Lung (tissue), 12 donors: ENCODE data around the gene FHAD1. TPM values are rescaled to one million over a fixed set of nuclear protein-coding genes. Genes with fewer than 3 reads are reported as not detected.

Source experiments
- ATAC-seq: fragments of 200-7000 bp; cut with Tn5 transposase; one replicate; pipeline ENCODE4 v1.9.1; 2020; ENCODE audit warnings: moderate number of reproducible peaks; ENCODE audit not compliant: insufficient read depth, low FRiP score
- DNase-seq, 3 donors: peaks; one replicate each; pipeline ENCODE4 v3.0.0-alpha.2; 2013 to 2017
- H3K27ac ChIP-seq, 2 donors: one replicate each; pipeline ENCODE4 v1.5.1; 2013; ENCODE audit warnings: mild to moderate bottlenecking in 2 of 2, moderate library complexity in 2 of 2, control low read depth in 1 of 2, inconsistent platforms in 1 of 2, low read depth in 1 of 2, low read length in 1 of 2
- H3K27me3 ChIP-seq, 3 donors: one replicate each; pipeline ENCODE4 v1.5.1; 2013; ENCODE audit warnings: low read length in 2 of 3; ENCODE audit not compliant: control insufficient read depth in 3 of 3, insufficient read depth in 3 of 3
- H3K36me3 ChIP-seq, 4 donors: one replicate each; pipeline ENCODE4 v1.5.1; 2013; ENCODE audit warnings: low read length in 4 of 4, mild to moderate bottlenecking in 1 of 4, moderate library complexity in 1 of 4; ENCODE audit not compliant: control insufficient read depth in 4 of 4, insufficient read depth in 4 of 4
- H3K4me1 ChIP-seq, 5 donors: one replicate each; pipeline ENCODE4 v1.5.1; 2013; ENCODE audit warnings: low read length in 5 of 5, mild to moderate bottlenecking in 2 of 5, moderate library complexity in 1 of 5; ENCODE audit not compliant: control insufficient read depth in 5 of 5, insufficient read depth in 5 of 5
- H3K4me3 ChIP-seq: one replicate; pipeline ENCODE4 v1.5.1; 2013; ENCODE audit warnings: mild to moderate bottlenecking, control low read depth, moderate library complexity
- H3K9ac ChIP-seq, 2 donors: one replicate each; pipeline ENCODE4 v1.5.1; 2013; ENCODE audit warnings: low read length in 2 of 2, control low read depth in 1 of 2; ENCODE audit not compliant: insufficient read depth in 1 of 2
- H3K9me3 ChIP-seq, 4 donors: one replicate each; pipeline ENCODE4 v1.5.1; 2013; ENCODE audit warnings: low read length in 3 of 4, mild to moderate bottlenecking in 1 of 4, moderate library complexity in 1 of 4; ENCODE audit not compliant: control insufficient read depth in 4 of 4, insufficient read depth in 3 of 4
- WGBS, 2 donors: extraction: QIAGEN DNeasy Blood & Tissue Kit; methylation state at CpG; one replicate each; pipeline ENCODE4 v1.1.7; 2013; 5-methylcytosine and 5-hydroxymethylcytosine counted together
- polyA plus RNA-seq, 2 donors: library from polyadenylated mRNA; stranded (reverse); fragments of 200-250 nt; gene quantifications; one replicate each; pipeline ENCODE4 v1.2.1, GENCODE V29; 2013
- total RNA-seq, 2 donors: library from RNA; depleted of rRNA in 1 of 2; stranded (reverse); fragments of >200 nt in 1 of 2; gene quantifications; one replicate each; pipeline ENCODE4 v1.2.1, GENCODE V29; 2014 to 2021
- TF ChIP-seq, protein P1 (sequence below): IDR thresholded peaks from 2 replicates; pipeline ENCODE4 v1.5.1; 2012; ENCODE audit warnings: mild to moderate bottlenecking; ENCODE audit errors: control extremely low read depth, extremely low read depth
- donor health status: control.
- donor health status: control.
- donor health status: Bipolar disorder and iron deficiency.
- donor health status: healthy.
- donor health status: DM: yes; HTN: yes; CAD: no.

FHAD1 gene
- total and polyA plus RNA-seq, 4 donors, result 4.4 to 25.9 (median 9.2) TPM

DNA sequence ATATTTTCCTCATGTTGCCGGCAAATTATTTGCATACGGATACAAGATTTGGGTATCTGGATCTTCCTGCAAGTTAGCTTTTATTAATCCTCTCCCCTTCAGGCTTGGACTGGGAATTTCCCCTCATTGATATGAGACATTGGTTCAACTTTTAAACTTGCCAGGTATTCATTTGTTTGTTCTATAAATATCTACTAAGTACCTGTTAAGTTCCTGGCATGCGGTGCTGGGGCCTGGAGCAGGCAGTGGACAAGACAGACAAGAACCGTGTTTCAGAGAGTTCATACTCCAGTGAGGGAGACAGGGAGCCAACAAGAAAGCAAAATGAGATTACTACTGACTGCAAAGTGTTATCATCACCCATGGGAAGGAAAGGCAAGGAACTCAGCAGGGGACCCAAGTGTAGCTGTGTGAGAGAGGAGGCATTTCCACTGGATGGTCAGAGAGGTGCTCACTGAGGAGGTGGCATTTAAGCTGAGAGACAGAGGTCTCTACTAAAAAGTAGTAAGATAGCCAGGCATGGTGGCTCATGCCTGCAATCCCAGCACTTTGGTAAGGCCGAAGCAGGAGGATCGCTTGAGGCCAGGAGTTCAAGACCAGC, 39.1 kb upstream of the FHAD1 start:
- Histone ChIP-seq H3K9ac (no peak overlapping the region), H3K9me3 (no peaks in the 10 kb centered on the region), H3K4me3 (no peak overlapping the region), H3K36me3 (peaks cover 0 to 2% (median 0%) of the 10 kb centered on the region in 4 donors), H3K27ac (no peak overlapping the region), H3K4me1 (peaks cover 0 to 19% (median 12%) of the 10 kb centered on the region in 5 donors), H3K27me3 (no peaks in the 10 kb centered on the region)
- TF ChIP-seq, protein P1, sequence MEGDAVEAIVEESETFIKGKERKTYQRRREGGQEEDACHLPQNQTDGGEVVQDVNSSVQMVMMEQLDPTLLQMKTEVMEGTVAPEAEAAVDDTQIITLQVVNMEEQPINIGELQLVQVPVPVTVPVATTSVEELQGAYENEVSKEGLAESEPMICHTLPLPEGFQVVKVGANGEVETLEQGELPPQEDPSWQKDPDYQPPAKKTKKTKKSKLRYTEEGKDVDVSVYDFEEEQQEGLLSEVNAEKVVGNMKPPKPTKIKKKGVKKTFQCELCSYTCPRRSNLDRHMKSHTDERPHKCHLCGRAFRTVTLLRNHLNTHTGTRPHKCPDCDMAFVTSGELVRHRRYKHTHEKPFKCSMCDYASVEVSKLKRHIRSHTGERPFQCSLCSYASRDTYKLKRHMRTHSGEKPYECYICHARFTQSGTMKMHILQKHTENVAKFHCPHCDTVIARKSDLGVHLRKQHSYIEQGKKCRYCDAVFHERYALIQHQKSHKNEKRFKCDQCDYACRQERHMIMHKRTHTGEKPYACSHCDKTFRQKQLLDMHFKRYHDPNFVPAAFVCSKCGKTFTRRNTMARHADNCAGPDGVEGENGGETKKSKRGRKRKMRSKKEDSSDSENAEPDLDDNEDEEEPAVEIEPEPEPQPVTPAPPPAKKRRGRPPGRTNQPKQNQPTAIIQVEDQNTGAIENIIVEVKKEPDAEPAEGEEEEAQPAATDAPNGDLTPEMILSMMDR, result no peak
- peak in 1 of 3 donors; percentile 26 for DNase-seq
- ATAC-seq, result no peak
- WGBS, 2 donors, result 74 to 86% methylated on average over 6 of the region's 6 CpGs

DNA sequence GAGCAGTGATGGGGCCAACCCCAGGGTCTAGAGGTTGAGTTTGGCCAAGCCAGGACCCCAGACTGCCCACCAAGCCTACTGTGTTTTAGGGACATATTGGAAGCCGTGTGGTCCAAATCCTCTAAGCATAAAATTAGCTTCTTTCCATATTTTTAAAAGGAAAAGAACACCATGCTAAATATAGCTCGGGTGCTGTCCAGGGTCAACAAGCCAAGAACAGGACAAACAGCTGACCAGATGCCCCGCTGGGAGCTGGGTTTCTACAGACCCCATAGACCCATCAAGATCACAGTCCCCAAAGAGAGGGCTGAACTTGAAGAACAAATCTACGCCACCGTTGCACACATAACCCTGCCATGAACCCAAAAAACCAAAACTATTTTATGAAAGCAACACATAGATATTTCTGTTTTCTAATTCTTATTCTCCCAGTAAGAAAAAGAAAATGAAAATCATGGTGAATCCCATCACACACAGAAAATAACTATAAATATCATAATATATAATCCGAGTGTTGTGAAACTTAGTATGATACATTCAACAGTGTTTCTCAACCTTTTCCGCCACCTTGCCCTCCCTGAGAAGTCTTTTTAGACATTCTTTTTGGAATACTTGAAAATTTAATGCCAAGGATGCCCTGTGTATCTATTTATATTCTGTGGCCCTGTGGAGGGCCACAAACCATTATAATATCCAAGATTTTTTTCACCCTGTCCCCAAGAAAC, 36.2 kb upstream of the FHAD1 start:
- Histone ChIP-seq H3K27ac (no peak overlapping the region), H3K4me1 (peaks cover 0 to 38% (median 27%) of the 10 kb centered on the region in 5 donors)
- 82 to 89% methylated on average over 7 of the region's 7 CpGs for WGBS, 2 donors

DNA sequence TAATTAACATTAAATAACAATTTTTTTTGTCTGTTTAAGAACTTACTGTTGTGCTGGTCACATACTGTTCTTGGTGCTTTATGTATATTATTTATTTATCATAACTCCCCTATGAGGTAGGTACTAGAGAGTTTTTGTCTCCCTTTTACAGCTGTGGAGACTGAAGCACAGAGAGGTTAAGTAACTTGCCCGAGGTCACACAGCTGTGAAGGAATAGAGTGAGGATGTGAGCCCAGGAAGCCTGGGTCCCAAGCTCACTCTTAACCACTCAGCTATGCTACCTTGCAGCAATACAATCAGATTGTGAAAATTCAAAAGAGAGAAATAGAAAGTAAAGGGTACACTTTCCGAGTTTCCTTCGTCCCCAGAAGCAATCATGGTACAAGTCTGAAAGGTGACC, 35.6 kb upstream of the FHAD1 start:
- 89 to 96% methylated on average over 3 of the region's 3 CpGs for WGBS, 2 donors
- peaks cover 0 to 38% (median 27%) of the 10 kb centered on the region in 5 donors for H3K4me1 ChIP-seq

More for the DNA sequence above, 36.2 kb upstream of the FHAD1 start:
- H3K9ac ChIP-seq, result no peak overlapping the region
- no peaks in the 10 kb centered on the region for H3K27me3 ChIP-seq
- peaks cover 0 to 3% (median 0%) of the 10 kb centered on the region in 4 donors for H3K36me3 ChIP-seq
- TF ChIP-seq, protein P1, result no peak
- H3K9me3 ChIP-seq, result no peaks in the 10 kb centered on the region
- no peak for ATAC-seq
- DNase-seq, result no peak
- no peak overlapping the region for H3K4me3 ChIP-seq

More for the DNA sequence above, 35.6 kb upstream of the FHAD1 start:
- H3K9ac ChIP-seq, result no peak overlapping the region
- H3K27ac ChIP-seq, result no peak overlapping the region
- ATAC-seq (no peak), DNase-seq (no peak)
- TF ChIP-seq, protein P1, result no peak
- no peaks in the 10 kb centered on the region for H3K27me3 ChIP-seq
- H3K36me3 ChIP-seq, result peaks cover 0 to 3% (median 0%) of the 10 kb centered on the region in 4 donors
- no peaks in the 10 kb centered on the region for H3K9me3 ChIP-seq
- no peak overlapping the region for H3K4me3 ChIP-seq
